Cardiac fibroblast (primary cell): ENCODE data around the gene EXOSC9.
A peak's percentile ranks its signal among the peaks of the same experiment; 100 is the strongest.

ENCODE experiments used
- DNase-seq, 2 donors: peaks; one replicate each; pipeline versions ENCODE4 v3.0.0 to v3.0.0-alpha.2; 2010; ENCODE audit warnings: low read depth in 2 of 2
- H3K4me3 ChIP-seq, 2 donors: replicated peaks in 1 of 2; 1 replicate in 1 of 2; 2 replicates in 1 of 2; pipeline ENCODE4 v1.5.1; 2011; ENCODE audit warnings: low read depth in 2 of 2, low read length in 2 of 2, mild to moderate bottlenecking in 2 of 2, moderate library complexity in 1 of 2
- CTCF ChIP-seq: IDR thresholded peaks from one replicate; pipeline ENCODE4 v1.5.1; 2011; ENCODE audit warnings: low read depth, mild to moderate bottlenecking, low read length, inconsistent platforms

The EXOSC9 gene

GRCh38 chr4:121765368-121765705 is 35.8 kb upstream of the EXOSC9 start:
- DNase-seq = peak in 1 of 2 donors; percentile 29
- no peak for TF ChIP-seq CTCF
- H3K4me3 ChIP-seq = peak overlapping the region; percentile 59

- no peak overlapping the region for H3K4me3 ChIP-seq
- DNase-seq = no peak
- no peak for TF ChIP-seq CTCF
Measured at GRCh38 chr4:121765971-121766538, 35.1 kb upstream of the EXOSC9 start.

GRCh38 chr4:121767166-121767565 is 34.0 kb upstream of the EXOSC9 start:
- H3K4me3 ChIP-seq = no peak overlapping the region
- no peak for TF ChIP-seq CTCF
- DNase-seq = no peak

- no peak for DNase-seq
- H3K4me3 ChIP-seq = no peak overlapping the region
- TF ChIP-seq CTCF = no peak
Measured at GRCh38 chr4:121769341-121769740, 31.8 kb upstream of the EXOSC9 start.

- H3K4me3 ChIP-seq = no peak overlapping the region
- TF ChIP-seq CTCF = no peak
- no peak for DNase-seq
Measured at GRCh38 chr4:121771869-121772268, 29.3 kb upstream of the EXOSC9 start.

- H3K4me3 ChIP-seq = no peak overlapping the region
- no peak for TF ChIP-seq CTCF
- DNase-seq = no peak
Measured at GRCh38 chr4:121773883-121774282, 27.2 kb upstream of the EXOSC9 start.
